ENCODE measurements around the gene ADAT1.

- no peak for TF ChIP-seq CTCF (IDR thresholded peaks at IDR 0.05; ENCODE audit: borderline replicate concordance, extremely low read depth, low read length, poor library complexity, severe bottlenecking)
- TF ChIP-seq EZH2 (IDR thresholded peaks at IDR 0.05; ENCODE audit: borderline replicate concordance, low read depth, low read length, severe bottlenecking), result no peak
Measured at GRCh38 chr16:75603241-75603640, 19.8 kb downstream of the ADAT1 start.

Data from DND-41 (cell line).